ENCODE data around the gene DNAJC5.
A peak's percentile ranks its signal among the peaks of the same experiment; 100 is the strongest.
"Not testable (repeated sequence)": the region's sequence is repeated elsewhere in the genome, so short reads cannot be mapped to it uniquely, and the experiment has no call there.

The DNAJC5 gene

DNA sequence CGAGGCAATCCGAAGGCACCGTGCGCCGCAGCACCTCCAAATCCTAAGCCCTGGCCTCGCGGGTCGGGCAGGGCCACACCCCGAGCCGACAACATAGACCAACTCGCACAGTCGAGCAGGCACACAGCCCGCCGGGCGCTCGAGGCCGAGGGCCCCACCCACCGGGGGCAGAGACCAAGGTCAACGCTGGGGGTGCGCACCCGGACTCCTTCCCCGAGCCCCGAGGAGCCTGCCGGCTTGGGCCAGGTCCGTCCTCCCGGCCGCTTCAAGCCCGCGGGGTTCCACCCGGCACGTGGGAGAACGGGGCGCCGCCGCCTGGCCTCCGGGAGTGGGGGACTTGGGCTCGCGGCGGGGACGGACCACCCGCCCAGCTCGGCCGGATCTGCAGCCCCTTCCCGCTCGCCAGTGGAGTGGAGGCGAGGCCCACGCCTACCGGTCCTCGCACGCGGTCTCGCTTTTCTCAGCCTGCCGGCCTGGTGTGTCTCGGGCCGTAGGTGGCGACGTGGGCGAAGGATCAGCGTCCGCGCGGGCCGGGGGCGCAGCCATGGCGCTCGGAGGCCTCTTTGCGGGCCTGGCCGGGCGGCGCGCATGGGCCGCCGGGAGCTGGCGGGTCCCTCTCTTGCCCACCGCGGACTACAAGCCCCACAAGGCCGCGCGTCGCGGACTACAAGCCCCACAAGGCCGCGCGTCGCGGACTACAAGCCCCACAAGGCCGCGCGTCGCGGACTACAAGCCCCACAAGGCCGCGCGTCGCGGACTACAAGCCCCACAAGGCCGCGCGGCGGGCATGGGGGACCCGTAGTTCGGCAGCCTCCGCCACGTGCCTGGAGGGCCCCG is 61.1 kb downstream of the DNAJC5 start, which contains the start of gene UCKL1:
Gene UCKL1 (minus strand): TSS at position 590 of the 837 bp plus-strand sequence. CDS start 44 bp downstream, at position 546.
- peak; percentile 76 for DNase-seq (ENCODE audit: low read depth)

DNA sequence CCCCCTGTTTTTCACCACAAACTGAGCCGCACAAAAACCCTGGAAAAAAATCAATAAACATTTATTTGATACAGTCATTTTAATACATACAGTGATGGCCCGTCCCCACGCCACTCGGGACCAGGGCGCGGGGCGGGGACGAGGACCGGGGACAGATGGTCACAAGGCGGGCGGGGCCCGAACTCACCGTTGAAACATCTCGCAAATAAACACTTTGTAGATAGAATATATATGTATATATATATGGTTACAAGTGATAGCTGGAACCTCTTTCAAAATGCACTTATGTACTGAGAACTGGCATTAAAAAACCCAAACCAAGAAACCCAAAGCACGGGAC is 61.7 kb downstream of the DNAJC5 start:
- no peak for DNase-seq (ENCODE audit: low read depth)

DNA sequence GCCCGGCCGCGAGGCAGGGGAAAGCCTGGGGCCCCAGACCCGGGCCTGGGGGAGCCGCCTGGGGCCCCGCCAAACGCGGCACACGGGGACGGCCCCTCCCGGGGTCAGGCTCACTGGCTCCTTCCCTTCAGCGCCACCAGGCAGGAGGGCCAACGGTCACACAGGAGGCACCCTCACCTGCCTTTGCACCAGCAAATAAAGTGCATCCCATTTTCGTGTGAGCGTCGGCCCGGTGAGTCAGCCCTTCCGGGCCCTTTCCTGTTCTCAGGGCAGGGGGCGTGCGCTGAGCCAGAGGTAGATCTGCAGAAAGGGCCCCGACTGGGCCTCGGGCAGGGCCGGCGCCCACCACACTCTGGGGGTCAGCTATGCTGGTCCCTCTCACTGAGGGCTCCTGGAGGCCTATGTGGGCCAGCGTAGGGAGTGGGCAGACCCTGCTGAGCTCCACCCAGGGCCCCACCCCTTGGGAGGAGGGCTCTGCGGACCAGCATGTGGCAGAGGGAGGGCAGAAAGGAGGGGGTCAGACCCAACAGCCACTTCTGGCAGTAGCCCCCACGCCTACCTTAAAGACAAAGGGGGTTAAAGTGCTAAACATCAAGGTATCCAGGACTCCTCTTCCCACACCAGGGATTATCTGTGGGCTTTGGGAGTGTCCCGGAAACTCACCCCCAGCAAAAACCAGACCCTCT is 62.2 kb downstream of the DNAJC5 start:
- peak; percentile 31 for DNase-seq (ENCODE audit: low read depth)

DNA sequence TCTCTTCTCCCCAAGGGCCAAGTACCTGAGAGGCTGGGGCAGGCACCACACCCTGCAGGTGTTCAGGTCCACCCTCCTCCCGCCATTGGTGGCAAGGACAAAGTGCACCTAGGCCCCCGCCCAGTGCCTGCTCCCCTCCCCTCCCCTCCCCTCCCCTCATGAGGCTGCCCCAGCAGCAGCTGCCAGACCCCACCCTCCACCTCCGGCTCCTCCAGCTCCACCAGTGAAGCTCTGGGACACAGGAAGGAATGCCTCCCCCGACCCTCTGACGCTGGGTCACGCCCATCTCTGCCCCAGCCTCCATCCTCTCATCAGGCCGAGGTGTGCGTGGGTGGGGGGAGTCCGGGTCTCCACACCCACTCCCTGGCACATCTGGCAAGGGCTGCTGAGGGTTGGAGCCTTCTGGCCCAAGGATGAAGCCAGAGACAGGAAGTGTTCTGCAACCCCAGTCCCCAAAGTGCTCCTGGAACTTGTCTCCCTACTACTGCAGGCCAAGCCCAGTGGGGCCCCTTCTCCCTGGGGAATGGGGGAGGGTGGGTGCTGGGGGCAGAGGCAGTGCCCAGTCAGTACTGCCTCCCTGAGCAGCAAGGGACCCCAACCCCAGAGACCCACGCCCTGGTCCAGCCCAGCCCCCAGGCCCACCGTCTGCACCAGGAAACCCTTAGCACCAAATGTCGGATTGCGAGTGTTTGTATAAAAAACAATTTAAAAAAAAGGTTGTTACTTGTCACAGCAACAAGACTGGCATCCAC is 62.9 kb downstream of the DNAJC5 start:
- DNase-seq (ENCODE audit: low read depth), result no peak

GRCh38 chr20:63958471-63958870 is 63.5 kb downstream of the DNAJC5 start:
- no peak for DNase-seq (ENCODE audit: low read depth)

DNA sequence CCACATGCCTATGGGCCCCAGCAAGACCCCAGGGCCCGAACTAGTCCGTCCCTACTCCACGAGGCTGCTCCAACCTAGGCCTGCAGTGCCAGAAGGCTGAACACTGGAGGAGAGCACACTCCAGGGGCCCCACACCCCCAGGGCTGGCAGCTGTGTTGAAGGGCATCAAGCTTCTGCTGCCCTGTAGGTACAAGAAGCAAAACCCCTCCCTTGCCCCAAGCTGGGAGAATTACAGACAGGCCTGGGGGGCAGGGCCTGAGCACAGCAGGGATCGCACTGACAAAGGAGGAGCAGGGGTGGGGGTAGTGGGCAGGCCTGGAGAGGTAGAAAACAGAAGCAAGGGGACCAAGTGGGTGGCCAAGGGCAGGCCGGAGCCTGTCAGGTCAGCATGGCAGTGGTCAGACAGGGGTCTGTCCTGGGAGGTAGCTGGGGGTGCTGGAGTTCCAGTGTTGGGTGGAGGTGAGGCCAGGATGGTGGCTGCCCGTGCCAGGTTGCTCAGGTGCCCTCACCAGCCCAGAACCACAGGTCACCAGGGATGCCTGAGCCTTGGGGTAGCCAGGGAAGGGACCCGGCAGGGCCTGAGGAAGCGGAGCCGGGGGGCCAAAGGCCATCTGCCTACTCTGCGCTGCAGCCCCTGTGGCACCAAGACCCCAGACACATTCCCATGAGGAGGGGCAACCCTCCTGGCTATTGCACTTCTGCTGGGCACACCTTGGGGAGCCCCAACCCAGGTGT is 64.2 kb downstream of the DNAJC5 start:
- no peak for DNase-seq (ENCODE audit: low read depth)

GRCh38 chr20:63959699-63960075 is 64.8 kb downstream of the DNAJC5 start:
- DNase-seq (ENCODE audit: low read depth), result no peak

DNA sequence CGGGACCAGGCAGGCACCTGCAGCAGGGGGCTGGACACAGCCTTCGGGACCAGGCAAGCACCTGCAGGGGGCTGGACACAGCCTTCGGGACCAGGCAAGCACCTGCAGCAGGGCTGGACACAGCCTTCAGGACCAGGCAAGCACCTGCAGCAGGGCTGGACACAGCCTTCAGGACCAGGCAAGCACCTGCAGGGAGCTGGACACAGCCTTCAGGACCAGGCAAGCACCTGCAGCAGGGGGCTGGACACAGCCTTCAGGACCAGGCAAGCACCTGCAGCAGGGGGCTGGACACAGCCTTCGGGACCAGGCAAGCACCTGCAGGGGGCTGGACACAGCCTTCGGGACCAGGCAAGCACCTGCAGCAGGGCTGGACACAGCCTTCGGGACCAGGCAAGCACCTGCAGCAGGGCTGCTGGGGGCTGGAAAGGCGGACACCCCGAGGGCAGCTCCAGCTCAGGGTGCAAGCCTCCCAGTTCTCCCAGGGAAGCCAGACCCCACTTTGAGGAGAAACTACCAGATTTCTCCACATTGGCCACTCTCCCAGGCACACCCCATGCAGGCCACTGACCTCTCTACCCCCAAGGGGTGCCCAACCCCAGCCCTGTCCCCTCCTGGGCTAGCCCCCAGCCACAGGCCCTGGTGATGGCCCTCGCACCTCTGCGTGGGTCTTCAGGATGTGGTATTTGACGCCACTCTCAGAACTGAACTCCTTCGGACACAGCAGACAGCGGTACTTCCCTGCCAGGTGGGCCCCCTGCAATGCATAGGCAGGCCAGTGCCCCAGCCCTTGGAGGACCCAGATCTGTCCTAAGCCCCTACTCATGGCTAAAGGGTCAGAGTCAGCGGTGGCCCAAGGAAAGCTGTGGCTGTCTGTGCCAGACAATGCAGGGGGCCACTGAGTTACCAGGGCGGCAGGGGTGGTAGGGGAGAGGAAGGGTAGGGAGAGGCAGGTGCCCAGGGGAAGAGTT is 66.0 kb downstream of the DNAJC5 start:
- DNase-seq (ENCODE audit: low read depth), result not testable (repeated sequence)

DNA sequence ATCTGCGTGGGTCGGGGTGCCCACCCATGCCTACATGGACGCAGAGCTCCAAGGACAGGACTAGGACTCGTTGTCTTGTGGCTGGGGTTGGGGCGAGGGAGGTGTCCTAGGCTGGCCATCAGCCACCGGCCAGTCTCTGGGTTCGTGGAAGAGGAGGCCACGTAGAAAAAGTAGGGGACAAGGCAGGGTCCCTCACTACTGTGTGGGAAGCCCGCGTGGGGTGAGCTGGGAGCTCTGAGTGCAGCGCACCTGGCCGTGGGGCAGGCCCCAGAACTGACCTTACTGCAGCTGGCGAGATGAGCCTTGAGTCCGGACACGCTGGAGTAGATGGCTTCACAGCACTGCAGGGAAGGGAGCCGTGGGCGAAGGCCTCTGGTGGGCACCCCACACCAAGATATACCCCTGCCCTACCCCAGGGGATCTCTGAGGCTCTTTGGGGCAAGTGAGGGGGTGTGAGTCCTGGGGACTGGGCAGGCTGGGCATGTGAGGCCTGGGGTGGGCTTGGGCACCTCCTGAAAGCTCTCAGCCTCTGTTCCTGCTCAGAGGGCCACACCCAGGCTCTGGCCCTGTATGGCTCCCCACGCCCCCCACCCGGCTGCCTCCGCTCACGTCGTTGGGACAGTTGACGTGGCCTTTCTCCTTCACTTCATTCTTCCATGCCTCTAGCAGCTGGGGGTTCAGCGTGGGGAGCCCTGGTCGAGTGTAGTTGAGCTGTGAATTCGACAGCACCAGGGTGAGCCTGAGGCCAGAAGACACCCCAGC is 66.9 kb downstream of the DNAJC5 start:
- no peak for DNase-seq (ENCODE audit: low read depth)

- no peak for DNase-seq (ENCODE audit: low read depth)
Measured at GRCh38 chr20:63962426-63963347, 67.8 kb downstream of the DNAJC5 start.

GRCh38 chr20:63963348-63963741 is 68.4 kb downstream of the DNAJC5 start:
- DNase-seq (ENCODE audit: low read depth), result no peak

- no peak for DNase-seq (ENCODE audit: low read depth)
Measured at GRCh38 chr20:63963784-63964301, 68.9 kb downstream of the DNAJC5 start.

DNA sequence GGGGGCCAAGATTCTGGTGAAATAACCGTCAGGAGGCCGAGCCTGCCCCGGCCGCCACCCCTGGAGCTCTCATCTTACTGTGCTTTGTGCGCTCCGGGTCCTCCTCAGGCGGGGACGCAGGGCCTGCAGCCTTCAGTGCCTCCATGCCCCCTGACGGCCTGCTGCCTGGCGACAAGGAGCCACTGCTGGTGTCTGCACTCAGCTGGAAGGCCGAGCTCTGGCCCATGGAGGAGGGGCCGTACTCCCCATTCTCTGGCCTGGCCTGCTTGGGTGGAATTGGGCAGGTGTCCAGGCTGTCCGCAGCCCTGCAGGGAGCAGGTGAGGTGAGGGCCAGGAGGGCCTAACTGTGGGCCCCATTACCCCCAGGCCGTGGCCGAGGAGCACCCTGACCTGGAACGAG is 69.5 kb downstream of the DNAJC5 start:
- DNase-seq (ENCODE audit: low read depth), result no peak

DNA sequence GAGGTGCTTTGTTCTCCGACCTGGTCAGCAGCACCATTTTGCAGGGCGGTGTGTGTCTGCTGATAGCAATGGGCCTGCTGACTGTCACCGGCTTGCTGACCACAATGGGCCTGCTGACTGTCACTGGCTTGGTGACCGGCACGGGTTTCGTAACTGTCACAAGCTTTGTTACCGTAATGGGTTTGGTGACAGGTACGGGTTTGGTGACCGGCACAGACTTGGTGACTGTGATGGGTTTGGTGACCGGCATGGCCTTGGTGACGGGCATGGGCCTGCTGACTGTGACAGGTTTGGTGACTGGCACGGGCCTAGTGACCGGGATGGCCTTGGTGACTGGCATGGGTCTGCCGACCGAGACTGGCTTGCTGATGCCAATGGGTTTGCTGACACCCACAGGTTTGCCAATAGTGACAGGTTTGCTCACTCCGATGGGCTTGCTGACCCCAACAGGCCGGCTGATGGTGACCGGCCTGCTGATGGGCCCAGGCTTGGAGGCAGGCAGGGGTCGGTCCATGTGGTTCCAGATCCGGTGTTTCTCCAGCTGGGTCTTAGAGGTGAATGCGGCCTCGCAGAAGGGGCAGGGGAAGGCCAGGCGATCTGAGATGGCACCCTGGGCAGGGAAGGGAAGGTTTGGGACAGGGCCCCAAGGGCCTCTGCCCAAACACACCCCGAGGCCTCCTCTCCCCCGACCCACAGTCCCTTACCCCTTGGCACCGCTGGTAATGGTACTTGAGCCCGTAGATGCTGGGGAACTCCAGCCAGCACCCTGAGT is 71.4 kb downstream of the DNAJC5 start:
- no peak for DNase-seq (ENCODE audit: low read depth)

DNA sequence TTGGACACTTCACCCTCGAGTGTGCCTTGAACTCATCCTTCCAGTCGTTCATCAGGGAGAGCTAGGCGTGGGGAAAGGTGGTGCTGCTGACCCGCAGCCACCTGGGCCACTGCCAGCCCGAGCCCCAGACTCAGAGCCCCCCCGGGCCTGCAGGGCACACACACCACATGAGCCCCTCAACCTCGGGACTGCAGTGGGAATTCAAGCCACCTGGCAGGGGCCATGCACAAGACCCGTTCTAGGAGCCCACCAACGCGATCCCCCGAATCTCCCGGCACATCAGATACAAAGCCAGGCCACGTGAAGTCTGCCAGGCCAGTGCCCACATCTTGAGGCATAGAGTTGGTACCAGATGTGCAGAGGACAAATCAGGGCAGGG is 72.0 kb downstream of the DNAJC5 start:
- DNase-seq (ENCODE audit: low read depth), result no peak

DNA sequence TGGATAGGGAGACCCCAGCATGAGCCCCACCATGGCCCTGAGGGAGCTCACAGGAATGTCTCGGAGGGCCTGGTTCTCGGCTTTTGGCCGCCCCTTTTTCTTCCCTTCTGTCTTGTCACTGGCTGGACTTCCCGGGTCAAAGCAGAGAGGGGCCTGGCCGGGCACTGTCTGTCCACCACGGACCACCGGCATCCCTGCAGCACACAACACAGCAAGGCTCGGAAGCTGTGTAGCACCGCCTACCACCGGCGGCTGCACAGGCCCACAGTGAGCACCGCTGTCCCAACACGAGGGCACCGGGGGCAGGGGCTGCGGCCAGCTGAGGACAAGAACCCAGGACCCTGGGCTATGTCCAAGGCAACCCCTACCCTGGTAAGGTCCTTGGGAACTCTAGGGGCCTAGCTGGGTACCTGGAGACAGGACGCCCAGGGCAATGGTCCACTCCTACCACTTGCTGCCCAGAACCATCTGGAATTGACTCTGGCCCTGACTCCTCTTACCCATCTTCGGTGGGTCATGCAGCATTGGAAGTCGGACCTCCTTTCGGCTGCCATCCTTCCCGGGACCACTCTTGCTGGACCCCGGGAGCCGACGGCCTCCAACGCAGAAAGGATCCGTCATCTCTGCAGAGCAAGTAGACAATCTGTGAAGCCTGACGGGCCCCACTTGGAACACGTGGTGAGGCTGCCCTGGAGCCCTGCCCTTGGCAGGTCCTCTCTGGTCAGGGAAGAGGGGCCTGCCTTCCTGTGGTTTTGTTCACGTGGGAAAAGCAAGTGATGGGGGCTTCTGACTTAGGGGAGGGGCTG is 72.6 kb downstream of the DNAJC5 start:
- DNase-seq (ENCODE audit: low read depth), result no peak
